H1 (cell line): ENCODE results near the gene RRP1.

Experiments used
- CTBP2 ChIP-seq: IDR thresholded peaks from 2 replicates; pipeline ENCODE4 v1.7.0; 2011; ENCODE audit warnings: borderline replicate concordance, mild to moderate bottlenecking, moderate library complexity, mixed read lengths, low read length; ENCODE audit not compliant: insufficient read depth, insufficient read length
- EP300 ChIP-seq, 2 experiments: IDR thresholded peaks; 1 replicate in 1 of 2; 2 replicates in 1 of 2; pipeline ENCODE4 v1.6.1; 2011 to 2012; ENCODE audit warnings: low read depth in 2 of 2, low read length in 2 of 2, mild to moderate bottlenecking in 2 of 2, borderline replicate concordance in 1 of 2, inconsistent platforms in 1 of 2, moderate library complexity in 1 of 2
- GABPA ChIP-seq: IDR thresholded peaks from 2 replicates; pipeline ENCODE4 v1.6.1; 2011; ENCODE audit warnings: mild to moderate bottlenecking, low read length, moderate library complexity, borderline replicate concordance; ENCODE audit not compliant: insufficient read depth
- POLR2A ChIP-seq, 2 experiments: IDR thresholded peaks; 1 replicate in 1 of 2; 2 replicates in 1 of 2; pipeline ENCODE4 v1.6.1; 2011; ENCODE audit warnings: low read depth in 2 of 2, low read length in 2 of 2, mild to moderate bottlenecking in 2 of 2; ENCODE audit errors: control extremely low read depth in 1 of 2
- TAF1 ChIP-seq: IDR thresholded peaks from 2 replicates; pipeline ENCODE4 v1.6.1; 2011; ENCODE audit warnings: mild to moderate bottlenecking, low read depth, low read length
- YY1 ChIP-seq: IDR thresholded peaks from 2 replicates; pipeline ENCODE4 v1.6.1; 2011; ENCODE audit warnings: low read depth, mild to moderate bottlenecking, low read length
- TF ChIP-seq, protein P1 (sequence below): IDR thresholded peaks from 2 replicates; pipeline ENCODE4 v1.6.1; 2011; ENCODE audit warnings: low read depth, mild to moderate bottlenecking, low read length; ENCODE audit not compliant: insufficient read depth
- TF ChIP-seq, protein P2 (sequence below), 3 experiments: IDR thresholded peaks; 1 replicate in 2 of 3; 2 replicates in 1 of 3; pipeline versions ENCODE4 v1.5.1 to v1.6.1; 2011; ENCODE audit warnings: low read length in 3 of 3, mild to moderate bottlenecking in 3 of 3, inconsistent platforms in 2 of 3, low read depth in 1 of 3, moderate library complexity in 1 of 3; ENCODE audit not compliant: insufficient read depth in 1 of 3; ENCODE audit errors: control extremely low read depth in 1 of 3

DNA sequence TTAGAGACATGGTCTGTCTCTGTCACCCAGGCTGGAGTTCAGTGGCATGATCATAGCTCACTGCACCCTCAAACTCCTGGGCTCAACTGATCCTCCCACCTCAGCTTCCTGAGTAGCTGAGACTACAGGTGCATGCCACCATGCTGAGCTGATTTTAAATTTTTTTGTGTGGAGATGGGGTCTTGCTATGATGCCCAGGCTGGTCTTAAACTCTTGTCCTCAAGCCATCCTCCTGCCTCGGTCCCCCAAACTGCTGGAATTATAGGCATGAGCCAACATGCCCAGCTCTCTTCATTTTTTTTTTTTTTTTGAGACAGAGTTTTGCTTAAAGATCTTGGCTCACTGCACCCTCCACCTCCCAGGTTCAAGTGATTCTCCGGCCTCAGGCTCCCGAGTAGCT, 50.9 kb downstream of the RRP1 start:
- TF ChIP-seq, protein P1, sequence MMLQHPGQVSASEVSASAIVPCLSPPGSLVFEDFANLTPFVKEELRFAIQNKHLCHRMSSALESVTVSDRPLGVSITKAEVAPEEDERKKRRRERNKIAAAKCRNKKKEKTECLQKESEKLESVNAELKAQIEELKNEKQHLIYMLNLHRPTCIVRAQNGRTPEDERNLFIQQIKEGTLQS: no peak
- TF ChIP-seq, protein P2, sequence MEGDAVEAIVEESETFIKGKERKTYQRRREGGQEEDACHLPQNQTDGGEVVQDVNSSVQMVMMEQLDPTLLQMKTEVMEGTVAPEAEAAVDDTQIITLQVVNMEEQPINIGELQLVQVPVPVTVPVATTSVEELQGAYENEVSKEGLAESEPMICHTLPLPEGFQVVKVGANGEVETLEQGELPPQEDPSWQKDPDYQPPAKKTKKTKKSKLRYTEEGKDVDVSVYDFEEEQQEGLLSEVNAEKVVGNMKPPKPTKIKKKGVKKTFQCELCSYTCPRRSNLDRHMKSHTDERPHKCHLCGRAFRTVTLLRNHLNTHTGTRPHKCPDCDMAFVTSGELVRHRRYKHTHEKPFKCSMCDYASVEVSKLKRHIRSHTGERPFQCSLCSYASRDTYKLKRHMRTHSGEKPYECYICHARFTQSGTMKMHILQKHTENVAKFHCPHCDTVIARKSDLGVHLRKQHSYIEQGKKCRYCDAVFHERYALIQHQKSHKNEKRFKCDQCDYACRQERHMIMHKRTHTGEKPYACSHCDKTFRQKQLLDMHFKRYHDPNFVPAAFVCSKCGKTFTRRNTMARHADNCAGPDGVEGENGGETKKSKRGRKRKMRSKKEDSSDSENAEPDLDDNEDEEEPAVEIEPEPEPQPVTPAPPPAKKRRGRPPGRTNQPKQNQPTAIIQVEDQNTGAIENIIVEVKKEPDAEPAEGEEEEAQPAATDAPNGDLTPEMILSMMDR (IDR thresholded peaks at IDR 0.05; ENCODE audit: control extremely low read depth in 1 of 3, insufficient read depth in 1 of 3, low read depth in 1 of 3, low read length in 3 of 3): no peak
- TF ChIP-seq GABPA (no peak), TAF1 (no peak), YY1 (no peak), EP300 (IDR thresholded peaks at IDR 0.05; ENCODE audit: borderline replicate concordance in 1 of 2, low read depth in 2 of 2, low read length in 2 of 2) (no peak), CTBP2 (no peak), POLR2A (IDR thresholded peaks at IDR 0.05; ENCODE audit: control extremely low read depth in 1 of 2, low read depth in 2 of 2, low read length in 2 of 2) (no peak)
